Lower leg skin (tissue), 4 donors: Measurements from ENCODE around the gene CAPN12. TPM values are rescaled to one million over a fixed set of nuclear protein-coding genes. Genes with fewer than 3 reads are reported as not detected.

ENCODE experiments used
- DNase-seq, 2 donors: peaks; one replicate each; pipeline ENCODE4 v3.0.0-alpha.2; 2019; ENCODE audit warnings: low spot score in 2 of 2
- H3K4me3 ChIP-seq: fragments of 200-600 bp; sonication (generic); 2 replicates; pipeline ENCODE4 v1.5.1; 2017; ENCODE audit warnings: mild to moderate bottlenecking, low read depth; ENCODE audit not compliant: poor library complexity, severe bottlenecking
- POLR2A ChIP-seq, 2 donors: fragments of 450-650 bp; IDR thresholded peaks; one replicate each; pipeline ENCODE4 v1.6.1; 2016 to 2017; ENCODE audit warnings: antibody characterized with exemption in 2 of 2, mild to moderate bottlenecking in 1 of 2, moderate library complexity in 1 of 2
- WGBS, 2 donors: methylation state at CpG; one replicate each; pipeline ENCODE4 v1.1.5; 2018; 5-methylcytosine and 5-hydroxymethylcytosine counted together
- intact Hi-C: fragments of 100-400 bp; cut with DNase I; formaldehyde crosslinking; loops from one replicate; pipeline ENCODE4 v1.15.0; 2023; ENCODE audit warnings: low total_unique reads
- total RNA-seq, 4 donors: library from RNA; depleted of rRNA; stranded (reverse); fragments of >200 nt; gene quantifications; one replicate each; pipeline ENCODE4 v1.1.0, GENCODE V29; 2016
- TF ChIP-seq, protein P1 (sequence below), 3 donors: fragments of 450-650 bp; IDR thresholded peaks; one replicate each; pipeline ENCODE4 v1.5.1; 2016; ENCODE audit warnings: antibody characterized with exemption in 3 of 3, mild to moderate bottlenecking in 3 of 3, moderate library complexity in 2 of 3

Gene CAPN12
- total RNA-seq, 4 donors from 2014 or later = 7.6 to 20.0 (median 12.9) TPM

DNA sequence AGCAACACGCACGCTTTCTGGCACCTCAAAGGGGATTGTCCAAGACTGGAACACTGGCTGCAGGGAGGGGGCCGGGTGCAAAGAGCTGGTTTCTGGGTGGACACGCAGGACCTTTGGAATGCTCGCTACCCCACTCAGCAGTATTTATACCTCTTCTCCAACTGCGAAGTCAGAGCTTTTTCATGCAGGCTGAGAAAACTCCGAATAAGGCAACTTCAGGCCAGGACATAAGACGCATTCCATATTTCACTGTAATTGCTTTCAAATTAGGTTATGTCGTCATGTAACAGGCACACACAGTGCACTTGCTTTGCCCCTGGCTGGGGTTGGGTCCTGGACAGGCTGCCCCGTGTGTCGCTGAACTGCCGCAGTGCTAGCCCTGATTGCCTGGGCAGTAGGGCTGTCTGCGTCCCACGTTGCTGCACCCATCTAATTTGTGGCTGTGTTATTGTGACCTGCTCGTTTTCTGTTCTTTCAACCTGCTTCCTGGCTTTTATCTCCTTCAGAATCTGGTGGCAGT is 52.3 kb downstream of the CAPN12 start:
- H3K4me3 ChIP-seq = no peak overlapping the region
- TF ChIP-seq, protein P1, sequence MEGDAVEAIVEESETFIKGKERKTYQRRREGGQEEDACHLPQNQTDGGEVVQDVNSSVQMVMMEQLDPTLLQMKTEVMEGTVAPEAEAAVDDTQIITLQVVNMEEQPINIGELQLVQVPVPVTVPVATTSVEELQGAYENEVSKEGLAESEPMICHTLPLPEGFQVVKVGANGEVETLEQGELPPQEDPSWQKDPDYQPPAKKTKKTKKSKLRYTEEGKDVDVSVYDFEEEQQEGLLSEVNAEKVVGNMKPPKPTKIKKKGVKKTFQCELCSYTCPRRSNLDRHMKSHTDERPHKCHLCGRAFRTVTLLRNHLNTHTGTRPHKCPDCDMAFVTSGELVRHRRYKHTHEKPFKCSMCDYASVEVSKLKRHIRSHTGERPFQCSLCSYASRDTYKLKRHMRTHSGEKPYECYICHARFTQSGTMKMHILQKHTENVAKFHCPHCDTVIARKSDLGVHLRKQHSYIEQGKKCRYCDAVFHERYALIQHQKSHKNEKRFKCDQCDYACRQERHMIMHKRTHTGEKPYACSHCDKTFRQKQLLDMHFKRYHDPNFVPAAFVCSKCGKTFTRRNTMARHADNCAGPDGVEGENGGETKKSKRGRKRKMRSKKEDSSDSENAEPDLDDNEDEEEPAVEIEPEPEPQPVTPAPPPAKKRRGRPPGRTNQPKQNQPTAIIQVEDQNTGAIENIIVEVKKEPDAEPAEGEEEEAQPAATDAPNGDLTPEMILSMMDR (IDR thresholded peaks at IDR 0.05) = no peak
- no peak for TF ChIP-seq POLR2A (IDR thresholded peaks at IDR 0.05)
- DNase-seq = no peak
- intact Hi-C loops = no loop called here
- WGBS, 2 donors = 39 to 45% methylated on average over 15 of the region's 15 CpGs

GRCh38 chr19:38690832-38691231 is 53.4 kb downstream of the CAPN12 start:
- no peak for TF ChIP-seq POLR2A (IDR thresholded peaks at IDR 0.05)
- TF ChIP-seq, protein P1 (IDR thresholded peaks at IDR 0.05) = no peak
- H3K4me3 ChIP-seq = no peak overlapping the region
- DNase-seq = no peak
- 77 to 83% methylated on average over 7 of the region's 7 CpGs for WGBS, 2 donors
- intact Hi-C loops = no loop called here

DNA sequence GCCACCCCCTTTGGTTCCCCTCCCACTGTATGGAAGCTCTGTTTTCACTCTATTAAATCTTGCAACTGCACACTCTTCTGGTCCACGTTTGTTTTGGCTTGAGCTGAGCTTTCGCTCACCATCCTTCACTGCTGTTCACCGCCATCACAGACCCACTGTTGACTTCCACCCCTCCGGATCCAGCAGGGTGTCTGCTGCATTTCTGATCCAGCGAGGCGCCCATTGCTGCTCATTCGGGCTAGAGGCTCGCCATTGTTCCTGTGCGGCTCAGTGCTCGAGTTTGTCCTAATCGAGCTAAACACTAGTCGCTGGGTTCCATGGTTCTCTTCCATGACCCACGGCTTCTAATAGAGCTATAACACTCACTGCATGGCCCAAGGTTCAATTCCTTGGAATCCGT is 54.1 kb downstream of the CAPN12 start:
- no peak for DNase-seq
- H3K4me3 ChIP-seq = no peak overlapping the region
- TF ChIP-seq, protein P1 (IDR thresholded peaks at IDR 0.05) = no peak
- no peak for TF ChIP-seq POLR2A (IDR thresholded peaks at IDR 0.05)
- WGBS, 2 donors = 91 to 95% methylated on average over 14 of the region's 14 CpGs
- intact Hi-C loops = no loop called here

DNA sequence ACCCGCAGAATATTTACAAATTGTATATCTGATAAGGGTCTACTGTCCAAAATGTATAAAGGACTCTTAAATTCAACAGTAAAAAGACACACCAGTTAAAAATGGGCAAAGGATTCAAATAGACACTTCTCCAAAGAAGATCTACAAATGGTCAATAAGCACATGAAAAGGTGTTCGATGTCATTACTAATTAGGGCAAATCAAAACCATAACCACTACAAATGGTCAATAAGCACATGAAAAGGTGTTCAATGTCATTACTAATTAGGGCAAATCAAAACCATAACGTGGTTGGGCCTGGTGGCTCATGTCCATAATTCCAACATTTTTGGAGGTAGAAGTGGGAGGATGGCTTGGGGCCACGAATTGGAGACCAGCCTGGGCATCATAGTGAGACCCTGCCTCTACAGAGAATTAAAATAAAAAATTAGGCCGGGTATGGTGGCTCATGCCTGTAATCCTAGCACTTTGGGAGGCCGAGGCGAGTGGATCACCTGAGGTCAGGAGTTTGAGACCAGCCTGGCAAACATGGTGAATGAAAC is 56.4 kb downstream of the CAPN12 start:
- TF ChIP-seq, protein P1 (IDR thresholded peaks at IDR 0.05) = no peak
- no peak for TF ChIP-seq POLR2A (IDR thresholded peaks at IDR 0.05)
- 92 to 93% methylated on average over 7 of the region's 7 CpGs for WGBS, 2 donors
- no peak overlapping the region for H3K4me3 ChIP-seq
- intact Hi-C loops = no loop called here
- no peak for DNase-seq

GRCh38 chr19:38686530-38686888 is 57.8 kb downstream of the CAPN12 start:
- intact Hi-C loops = no loop called here
- H3K4me3 ChIP-seq = no peak overlapping the region
- DNase-seq = no peak
- TF ChIP-seq POLR2A (IDR thresholded peaks at IDR 0.05) = no peak
- TF ChIP-seq, protein P1 (IDR thresholded peaks at IDR 0.05) = no peak
- 51 to 54% methylated on average over 5 of the region's 5 CpGs for WGBS, 2 donors
